HG02678 (cell line): ENCODE results near the gene HOXB1.
"Not testable (repeated sequence)": the region's sequence is repeated elsewhere in the genome, so short reads cannot be mapped to it uniquely, and the experiment has no call there.

ENCODE experiments used
- ATAC-seq: cut with Tn5 transposase; IDR thresholded peaks from one replicate; pipeline ENCODE4 v1.9.1; 2021; ENCODE audit warnings: mild to moderate bottlenecking, moderate library complexity; ENCODE audit not compliant: unreplicated experiment

The HOXB1 gene

DNA sequence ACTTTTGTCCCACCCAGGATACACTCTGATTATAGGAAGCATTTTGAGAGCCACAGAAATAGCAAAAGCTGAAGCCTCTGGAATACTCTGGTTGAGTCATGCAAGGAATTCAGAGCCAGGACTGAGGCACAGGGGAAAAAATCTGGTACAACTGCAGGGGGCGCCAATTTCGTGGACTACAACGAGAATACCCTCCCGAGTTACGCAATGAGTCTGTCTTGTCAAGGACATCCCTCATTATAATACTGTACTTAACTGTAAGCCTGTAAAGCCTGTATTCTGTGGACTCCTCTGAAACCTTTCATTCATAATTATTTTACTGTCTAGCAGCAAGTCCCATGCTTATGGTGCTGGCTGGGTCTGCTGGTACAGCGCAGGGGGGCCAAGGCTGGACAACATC lies 7.8 kb downstream of the HOXB1 start:
- ATAC-seq = no peak

GRCh38 chr17:48522031-48522653 lies 8.7 kb downstream of the HOXB1 start:
- no peak for ATAC-seq

DNA sequence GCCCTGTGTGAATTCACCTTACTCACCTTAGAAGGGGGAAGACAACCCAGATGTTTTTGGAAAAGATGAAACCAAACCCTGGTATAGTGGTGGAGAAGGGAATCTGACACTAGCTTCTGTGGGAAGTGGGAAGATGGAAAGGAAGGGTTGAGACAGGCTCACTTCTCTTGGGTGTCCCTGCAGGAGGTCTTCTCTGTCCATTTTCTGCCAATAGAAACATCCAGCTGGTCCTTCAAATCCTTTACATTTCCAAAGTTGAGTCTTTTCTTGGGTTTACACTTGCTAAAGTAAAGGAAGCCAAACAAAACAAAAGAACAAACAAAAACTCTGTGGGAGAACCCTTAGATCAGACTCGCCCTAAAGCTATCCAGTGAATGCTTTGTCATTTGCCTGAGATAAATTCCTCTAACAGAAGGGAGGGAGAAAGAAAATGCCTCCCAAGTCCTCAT lies 10.2 kb downstream of the HOXB1 start:
- ATAC-seq = no peak

DNA sequence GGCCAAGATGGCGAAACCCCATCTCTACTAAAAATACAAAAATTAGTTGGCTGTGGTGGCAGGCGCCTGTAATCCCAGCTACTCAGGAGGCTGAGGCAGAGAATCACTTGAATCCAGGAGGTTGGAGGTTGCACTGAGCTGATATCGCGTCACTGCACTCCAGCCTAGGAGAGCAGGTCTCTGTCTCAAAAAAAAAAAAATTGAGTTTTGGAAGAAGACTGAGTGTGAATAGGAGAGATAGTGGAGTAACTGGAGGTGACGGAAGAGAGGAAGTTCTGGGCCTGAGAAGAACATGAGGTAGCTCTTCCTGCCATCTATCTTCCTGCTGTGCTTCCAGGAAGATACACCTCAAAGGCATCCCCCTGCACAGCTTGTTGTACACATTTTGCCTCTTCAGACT lies 11.4 kb downstream of the HOXB1 start:
- no peak for ATAC-seq

GRCh38 chr17:48517478-48517877 lies 13.3 kb downstream of the HOXB1 start:
- ATAC-seq = no peak

DNA sequence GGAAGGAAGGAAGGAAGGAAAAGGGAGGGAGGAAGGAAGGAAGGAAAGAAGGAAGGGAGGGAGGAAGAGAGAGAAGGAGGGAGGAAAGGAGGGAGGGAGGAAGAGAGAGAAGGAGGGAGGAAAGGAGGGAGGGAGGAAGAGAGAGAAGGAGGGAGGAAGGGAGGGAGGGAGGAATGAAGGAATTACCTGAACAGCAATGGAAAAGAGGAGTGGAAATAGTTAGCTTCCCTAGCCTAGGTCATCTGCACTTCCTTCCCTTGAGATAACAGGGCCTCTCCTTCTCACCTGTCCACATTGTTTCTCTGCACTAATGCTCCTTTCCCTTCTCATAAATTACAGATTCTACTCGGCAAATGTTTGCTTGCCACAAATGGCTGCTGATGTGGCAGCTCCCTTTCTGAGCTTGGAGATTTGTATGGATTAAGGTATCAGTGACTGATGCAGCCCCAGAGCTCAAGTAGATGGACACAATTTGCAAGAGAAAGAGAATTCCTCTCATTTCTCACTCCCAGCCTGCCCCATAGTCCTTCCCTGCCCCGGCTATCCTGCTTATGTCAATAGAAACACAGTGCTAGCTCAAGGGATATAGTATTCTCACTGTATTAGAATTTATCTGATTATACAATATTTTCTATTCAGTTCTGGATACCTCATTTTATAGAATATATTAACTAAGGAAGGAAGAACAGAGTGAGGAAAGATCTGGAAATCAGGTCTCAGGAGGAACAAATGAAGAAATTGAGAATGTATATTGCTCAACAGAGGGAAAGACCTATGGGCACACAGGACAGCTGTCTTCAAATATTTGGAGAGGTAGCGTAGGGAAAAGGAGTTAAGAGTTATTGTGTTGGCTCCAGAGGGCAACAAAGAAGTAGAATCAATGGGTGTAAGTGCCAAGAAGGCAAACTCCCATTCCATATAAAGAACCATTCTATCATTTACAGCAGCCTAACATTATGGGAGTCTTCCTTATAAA lies 14.6 kb downstream of the HOXB1 start:
- no peak for ATAC-seq

DNA sequence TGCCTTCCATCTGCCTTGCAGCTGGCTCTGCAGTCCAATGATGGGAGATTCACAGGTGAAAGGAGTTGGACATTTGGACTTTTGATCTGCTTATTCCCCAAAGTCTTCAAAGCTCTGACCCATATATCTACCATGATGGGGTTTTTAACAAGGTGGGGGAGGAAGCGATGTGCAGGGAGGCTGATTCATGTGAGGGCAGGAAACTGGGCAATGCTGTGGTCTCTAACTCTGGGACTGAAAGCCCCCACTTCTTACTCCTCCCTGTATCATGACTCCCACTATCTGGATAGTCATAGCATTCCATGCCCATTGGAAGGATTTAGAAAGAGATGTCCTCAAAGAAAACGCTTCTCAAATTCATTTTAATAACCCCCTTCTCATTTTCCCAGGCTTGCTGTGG lies 16.3 kb downstream of the HOXB1 start:
- ATAC-seq = no peak

DNA sequence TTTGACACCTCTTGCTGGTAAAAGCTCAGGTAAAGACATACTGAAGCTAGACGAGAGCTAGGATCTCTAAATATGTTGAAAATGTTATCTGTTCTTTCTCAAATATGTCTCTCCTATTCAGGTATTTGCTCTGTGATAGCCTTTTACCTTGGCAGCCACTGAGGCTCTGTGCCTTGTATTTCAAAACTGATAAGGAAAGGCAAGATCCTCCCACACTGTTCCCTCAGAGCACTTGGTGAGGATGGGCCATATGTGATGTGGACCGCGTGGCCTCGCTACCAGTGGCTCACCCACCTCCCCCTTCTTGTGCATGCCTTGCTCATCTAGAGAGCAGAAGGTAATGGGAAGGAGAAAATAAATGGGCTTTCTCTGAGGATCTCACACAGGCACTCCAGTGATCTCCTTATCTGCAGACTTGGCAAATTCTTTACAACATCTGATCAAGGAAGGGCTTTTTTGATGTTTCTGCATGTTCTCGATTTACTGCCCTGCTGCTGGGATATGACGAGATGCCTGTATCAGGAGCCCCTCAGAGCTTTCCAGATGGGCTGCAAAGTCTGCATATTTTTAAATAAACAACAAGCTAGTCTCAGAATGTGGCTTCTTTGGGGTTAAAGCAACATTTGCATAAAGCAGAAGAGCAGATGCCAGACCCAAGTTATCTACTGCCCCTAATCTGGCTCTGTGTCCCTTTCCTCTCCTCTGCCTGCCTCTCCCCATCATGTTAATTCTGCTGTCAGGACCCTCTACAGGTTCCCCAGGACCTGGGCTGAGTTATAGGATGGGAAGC lies 16.9 kb downstream of the HOXB1 start:
- ATAC-seq = peak; percentile 55

GRCh38 chr17:48513097-48513496 lies 17.7 kb downstream of the HOXB1 start:
- no peak for ATAC-seq

DNA sequence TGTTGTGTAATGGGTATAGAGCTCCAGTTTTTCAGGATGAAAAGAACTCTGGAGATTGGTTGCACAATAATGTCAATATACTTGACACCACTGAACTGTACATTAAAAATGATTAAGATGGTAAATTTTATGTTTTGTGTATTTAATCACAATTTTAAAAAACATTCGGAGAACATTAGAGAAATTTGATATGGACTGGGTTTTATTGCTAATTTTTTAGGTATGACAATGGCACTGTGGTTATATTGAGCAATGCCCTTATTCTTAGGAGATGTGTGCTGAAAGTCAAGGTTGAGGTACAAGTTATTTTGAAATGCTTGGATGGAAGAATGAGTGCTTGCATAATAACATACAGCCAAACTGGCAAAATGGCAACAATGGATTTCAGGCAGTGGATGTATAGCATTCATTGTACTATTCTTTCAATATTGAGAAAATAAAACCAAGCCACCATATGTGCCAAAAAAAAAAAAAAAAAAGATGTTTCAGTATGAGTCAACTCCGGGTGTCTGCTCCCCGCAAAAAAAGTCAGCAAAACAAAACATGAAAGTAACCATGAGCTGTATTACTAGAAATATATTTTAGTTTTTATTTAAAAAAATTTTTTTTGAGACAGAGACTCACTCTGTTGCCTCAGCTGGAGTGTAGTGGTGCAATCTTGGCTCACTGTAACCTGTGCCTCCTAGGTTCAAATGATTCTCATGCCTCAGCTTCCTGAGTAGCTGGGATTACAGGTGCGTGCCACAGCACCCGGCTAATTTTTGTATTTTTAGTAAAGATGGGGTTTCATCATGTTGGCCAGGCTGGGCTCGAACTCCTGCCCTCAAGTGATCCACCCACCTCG lies 19.8 kb downstream of the HOXB1 start:
- ATAC-seq = peak; percentile 53

DNA sequence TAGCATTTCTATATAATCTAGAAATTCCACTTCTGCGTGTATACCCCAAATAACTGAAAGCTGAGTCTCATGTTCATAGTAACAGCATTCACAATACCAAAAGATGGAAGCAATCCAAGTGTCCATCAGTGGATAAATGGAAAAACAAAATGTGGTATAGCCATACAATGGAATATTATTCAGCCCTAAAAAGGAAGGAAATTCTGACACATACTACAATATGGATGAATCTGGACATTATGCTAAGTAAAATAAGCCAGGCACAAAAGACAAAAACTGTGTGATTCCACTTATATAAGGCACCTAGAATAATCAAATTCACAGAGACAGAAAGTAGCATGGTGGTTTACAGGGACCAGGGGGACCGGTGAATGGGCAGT lies 20.4 kb downstream of the HOXB1 start:
- no peak for ATAC-seq

GRCh38 chr17:48509708-48510107 lies 21.1 kb downstream of the HOXB1 start:
- ATAC-seq = not testable (repeated sequence)

GRCh38 chr17:48506246-48506645 lies 24.6 kb downstream of the HOXB1 start:
- ATAC-seq = no peak

DNA sequence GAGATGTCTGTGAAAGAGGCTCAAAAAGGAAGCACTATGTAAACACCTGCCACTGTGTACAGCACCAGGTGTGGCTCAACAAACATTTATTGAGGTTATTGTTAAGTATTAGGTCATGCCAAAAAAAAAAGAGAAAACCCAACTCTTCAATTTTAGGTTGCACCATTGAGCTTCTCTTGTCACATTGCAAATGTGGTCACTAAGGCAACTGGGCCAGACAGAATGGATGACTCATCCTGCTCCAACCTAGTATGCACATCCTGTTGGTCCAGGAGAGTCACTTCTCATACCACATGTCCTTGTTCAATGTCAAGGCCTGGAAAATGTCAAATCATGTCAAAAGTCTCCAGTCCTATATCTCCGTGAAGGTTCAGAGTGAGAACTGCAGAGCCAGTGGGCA lies 25.0 kb downstream of the HOXB1 start:
- ATAC-seq = peak; percentile 90

GRCh38 chr17:48504953-48505352 lies 25.9 kb downstream of the HOXB1 start:
- no peak for ATAC-seq

GRCh38 chr17:48503747-48504146 lies 27.1 kb downstream of the HOXB1 start:
- no peak for ATAC-seq

DNA sequence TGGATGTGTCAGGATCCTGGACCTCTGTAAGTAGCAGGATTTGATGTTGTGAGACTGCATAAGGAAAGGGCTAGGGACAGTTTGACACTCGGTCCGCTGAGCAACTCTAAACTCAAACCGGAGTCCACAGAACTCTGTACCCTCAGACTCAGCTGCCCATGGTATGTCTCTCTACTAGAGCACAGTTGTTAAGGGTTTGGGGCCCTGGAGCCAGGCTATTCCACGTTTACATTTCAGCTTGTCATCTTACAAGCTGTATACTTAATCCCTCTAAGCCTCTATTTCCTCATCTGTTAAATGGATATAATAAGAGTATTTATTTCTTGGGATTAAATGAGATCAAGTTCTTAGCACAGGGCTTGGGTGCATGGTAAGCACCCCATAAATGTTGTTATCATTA lies 27.9 kb downstream of the HOXB1 start:
- no peak for ATAC-seq

GRCh38 chr17:48502312-48502711 lies 28.5 kb downstream of the HOXB1 start:
- no peak for ATAC-seq

GRCh38 chr17:48500435-48501426 lies 30.1 kb downstream of the HOXB1 start:
- no peak for ATAC-seq
